Measurements from ENCODE around the gene OGFOD3. TPM values are rescaled to one million over a fixed set of nuclear protein-coding genes. Genes with fewer than 3 reads are reported as not detected.

The OGFOD3 gene
- total and polyA plus RNA-seq, 9 of the 15 experiments (the other 6 are each of a cell fraction or from before 2014, with no cell fraction given), result 0.69 to 44.7 (median 18.9) TPM

- TF ChIP-seq REST (IDR thresholded peaks at IDR 0.05; ENCODE audit: borderline replicate concordance) (peak; percentile 69), REST (CRISPR knock-in tag; IDR thresholded peaks at IDR 0.05; ENCODE audit: low read depth) (no peak), MCM5 (IDR thresholded peaks at IDR 0.05; ENCODE audit: low read depth) (no peak), KHSRP (IDR thresholded peaks at IDR 0.05) (peak; percentile 68; the same call in 1 of the 2 replicates), ZBTB17 (CRISPR knock-in tag; IDR thresholded peaks at IDR 0.05) (peak; percentile 93), TCF3 (CRISPR knock-in tag; IDR thresholded peaks at IDR 0.05) (peak; percentile 98), ZNF384 (IDR thresholded peaks at IDR 0.05; ENCODE audit: low read depth, low read length) (no peak), ZNF444 (CRISPR knock-in tag; IDR thresholded peaks at IDR 0.05) (no peak), U2AF1 (optimal IDR thresholded peaks at IDR 0.05; ENCODE audit: low read depth, low read length) (no peak), SRSF9 (IDR thresholded peaks at IDR 0.05; ENCODE audit: borderline replicate concordance, low read depth, low read length) (no peak), ZNF124 (CRISPR knock-in tag; IDR thresholded peaks at IDR 0.05) (no peak), TAF1 (IDR thresholded peaks at IDR 0.05; ENCODE audit: control insufficient read depth, extremely low read depth, insufficient read depth, low read length, severe bottlenecking) (peak; percentile 23), ID3 (CRISPR knock-in tag; IDR thresholded peaks at IDR 0.05) (0 out of 2 replicates have a peak, but pooled peaks have one; percentile 47), ID3 (tag; IDR thresholded peaks at IDR 0.05) (peak; percentile 98), BDP1 (IDR thresholded peaks at IDR 0.05; ENCODE audit: insufficient read depth, insufficient read length) (no peak), NELFE (IDR thresholded peaks at IDR 0.05; ENCODE audit: insufficient read depth, insufficient read length) (no peak), ZNF263 (CRISPR knock-in tag; IDR thresholded peaks at IDR 0.05; ENCODE audit: borderline replicate concordance) (no peak), TBP (optimal IDR thresholded peaks at IDR 0.05; ENCODE audit: low read depth, low read length) (peak; percentile 43), ZNF696 (CRISPR knock-in tag; conservative IDR thresholded peaks at IDR 0.05) (no peak), ZNF12 (CRISPR knock-in tag; IDR thresholded peaks at IDR 0.05) (no peak), NCOA6 (IDR thresholded peaks at IDR 0.05) (no peak), FOXA1 (IDR thresholded peaks at IDR 0.05; ENCODE audit: borderline replicate concordance) (no peak), GABPB2 (CRISPR knock-in tag; conservative IDR thresholded peaks at IDR 0.05) (no peak)
Measured at GRCh38 chr17:82345151-82345976, 73.0 kb downstream of the OGFOD3 start (continued).
